GM12865 (cell line): ENCODE data around the gene EPG5.

Source experiments
- DNase-seq: peaks from one replicate; pipeline ENCODE4 v3.0.0; 2010; ENCODE audit warnings: low read depth
- H3K4me3 ChIP-seq: 2 replicates; pipeline ENCODE4 v1.5.1; 2011; ENCODE audit warnings: mild to moderate bottlenecking, low read depth, low read length, control low read depth
- TF ChIP-seq, protein P1 (sequence below): IDR thresholded peaks from 2 replicates; pipeline ENCODE4 v1.5.1; 2011; ENCODE audit warnings: low read length, control low read depth, low read depth, inconsistent platforms; ENCODE audit not compliant: insufficient read depth; ENCODE audit errors: missing control alignments

The EPG5 gene

DNA sequence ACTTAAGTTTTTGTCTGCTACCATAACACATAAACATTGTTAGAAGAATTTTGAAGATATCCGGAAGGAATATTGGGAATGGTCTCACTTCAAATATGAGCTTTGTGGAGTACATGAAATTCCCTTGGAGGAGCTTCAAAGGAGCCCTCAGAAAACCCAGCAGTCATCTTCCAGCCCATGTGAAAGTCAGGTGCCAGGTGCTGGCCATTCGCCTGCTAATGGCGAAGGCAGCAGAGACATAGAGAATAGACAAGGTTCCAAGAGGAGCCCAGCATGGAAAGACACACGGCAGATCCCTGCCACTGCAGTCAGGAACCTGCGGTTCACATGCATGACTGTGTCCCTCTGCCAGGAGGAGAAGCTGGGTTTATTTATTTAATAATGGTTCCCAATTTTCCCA lies 40.0 kb upstream of the EPG5 start:
- no peak for DNase-seq
- TF ChIP-seq, protein P1, sequence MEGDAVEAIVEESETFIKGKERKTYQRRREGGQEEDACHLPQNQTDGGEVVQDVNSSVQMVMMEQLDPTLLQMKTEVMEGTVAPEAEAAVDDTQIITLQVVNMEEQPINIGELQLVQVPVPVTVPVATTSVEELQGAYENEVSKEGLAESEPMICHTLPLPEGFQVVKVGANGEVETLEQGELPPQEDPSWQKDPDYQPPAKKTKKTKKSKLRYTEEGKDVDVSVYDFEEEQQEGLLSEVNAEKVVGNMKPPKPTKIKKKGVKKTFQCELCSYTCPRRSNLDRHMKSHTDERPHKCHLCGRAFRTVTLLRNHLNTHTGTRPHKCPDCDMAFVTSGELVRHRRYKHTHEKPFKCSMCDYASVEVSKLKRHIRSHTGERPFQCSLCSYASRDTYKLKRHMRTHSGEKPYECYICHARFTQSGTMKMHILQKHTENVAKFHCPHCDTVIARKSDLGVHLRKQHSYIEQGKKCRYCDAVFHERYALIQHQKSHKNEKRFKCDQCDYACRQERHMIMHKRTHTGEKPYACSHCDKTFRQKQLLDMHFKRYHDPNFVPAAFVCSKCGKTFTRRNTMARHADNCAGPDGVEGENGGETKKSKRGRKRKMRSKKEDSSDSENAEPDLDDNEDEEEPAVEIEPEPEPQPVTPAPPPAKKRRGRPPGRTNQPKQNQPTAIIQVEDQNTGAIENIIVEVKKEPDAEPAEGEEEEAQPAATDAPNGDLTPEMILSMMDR = no peak
- H3K4me3 ChIP-seq = no peak overlapping the region

GRCh38 chr18:46002934-46003333 lies 35.8 kb upstream of the EPG5 start:
- peak; percentile 19 for DNase-seq

DNA sequence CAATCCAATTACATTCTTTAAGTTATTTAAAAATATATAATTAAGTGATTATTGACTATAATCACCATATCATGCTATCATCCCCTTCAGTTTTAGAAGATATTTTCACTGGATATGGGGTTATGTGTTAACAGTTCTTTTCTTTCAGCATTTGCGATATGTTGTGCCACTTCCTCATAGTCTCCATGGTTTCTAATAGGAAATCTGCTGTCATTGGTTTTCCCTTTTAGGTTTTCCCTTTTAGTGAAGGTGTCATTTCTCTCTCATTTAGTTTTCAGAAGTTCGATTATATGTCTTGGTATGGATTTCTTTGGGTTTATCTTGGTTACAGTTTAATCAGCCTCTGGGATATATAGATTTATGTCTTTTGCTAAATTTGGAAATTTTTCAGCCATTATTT lies 34.8 kb upstream of the EPG5 start:
- H3K4me3 ChIP-seq = no peak overlapping the region
- no peak for DNase-seq
- TF ChIP-seq, protein P1 = no peak

More at GRCh38 chr18:46002934-46003333, 35.8 kb upstream of the EPG5 start:
- TF ChIP-seq, protein P1 = no peak
- no peak overlapping the region for H3K4me3 ChIP-seq

GRCh38 chr18:46001074-46001473 lies 33.9 kb upstream of the EPG5 start:
- no peak overlapping the region for H3K4me3 ChIP-seq
- TF ChIP-seq, protein P1 = no peak
- no peak for DNase-seq

GRCh38 chr18:45999536-45999935 lies 32.4 kb upstream of the EPG5 start:
- TF ChIP-seq, protein P1 = no peak
- no peak for DNase-seq
- H3K4me3 ChIP-seq = no peak overlapping the region

- DNase-seq = no peak
- TF ChIP-seq, protein P1 = no peak
- no peak overlapping the region for H3K4me3 ChIP-seq
These were observed 31.1 kb upstream of the EPG5 start for GRCh38 chr18:45998244-45998643.

DNA sequence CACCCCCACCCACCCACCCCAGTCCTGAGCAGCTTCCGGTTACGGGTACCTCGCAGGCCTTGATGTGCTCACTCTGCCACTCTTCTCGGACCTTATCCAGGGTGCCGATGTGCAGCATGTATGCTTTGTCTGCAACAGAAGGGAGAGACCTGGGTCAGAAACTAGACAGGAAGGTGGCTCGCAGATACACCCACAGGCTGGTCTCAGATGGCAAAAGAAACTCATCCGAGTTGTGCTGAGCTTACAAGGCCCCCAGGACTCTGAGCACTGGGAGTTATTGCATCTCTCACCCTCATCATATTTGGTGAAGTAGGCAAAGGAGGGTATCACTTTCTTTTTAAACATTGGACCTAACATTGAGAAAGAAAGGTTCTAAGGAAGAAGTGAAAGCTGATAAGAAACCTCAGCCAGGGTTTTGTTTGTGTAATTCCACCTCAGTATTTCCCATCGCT lies 30.6 kb upstream of the EPG5 start:
- TF ChIP-seq, protein P1 = no peak
- H3K4me3 ChIP-seq = no peak overlapping the region
- no peak for DNase-seq
